LHCN-M2 (cell line): ENCODE data around the gene ACAN. TPM values are rescaled to one million over a fixed set of nuclear protein-coding genes. Genes with fewer than 3 reads are reported as not detected.

Source experiments
- DNase-seq: peaks from one replicate; pipeline ENCODE4 v3.0.0-alpha.2; 2012; ENCODE audit warnings: low read depth
- total RNA-seq: library from RNA; depleted of rRNA; stranded (reverse); fragments of >200 nt; gene quantifications from 2 replicates; pipeline ENCODE4 v1.2.3, GENCODE V29; 2014

Gene ACAN
- total RNA-seq, 1 experiment from 2014 or later = under 0.01 TPM

DNA sequence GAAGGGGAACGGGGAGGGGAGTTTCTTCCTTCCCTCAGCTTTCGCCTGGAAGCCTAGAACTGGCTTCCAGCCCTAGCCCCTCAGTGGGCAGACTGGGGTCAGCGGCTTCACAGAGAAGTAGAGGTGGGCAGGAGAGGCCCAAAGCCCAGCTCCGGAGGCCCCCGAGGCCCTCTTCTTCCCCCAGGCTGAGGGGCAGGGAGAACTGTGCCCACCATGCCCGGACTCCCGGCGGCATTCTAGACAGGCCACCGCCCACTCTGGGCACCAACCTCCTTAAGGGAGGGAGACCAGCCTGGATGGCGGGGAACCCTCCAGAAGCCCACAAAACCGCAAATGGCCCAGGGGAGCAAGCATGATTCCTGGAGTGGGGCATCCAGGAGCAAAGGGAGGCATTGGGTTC is 74.2 kb downstream of the ACAN start:
- DNase-seq = no peak

DNA sequence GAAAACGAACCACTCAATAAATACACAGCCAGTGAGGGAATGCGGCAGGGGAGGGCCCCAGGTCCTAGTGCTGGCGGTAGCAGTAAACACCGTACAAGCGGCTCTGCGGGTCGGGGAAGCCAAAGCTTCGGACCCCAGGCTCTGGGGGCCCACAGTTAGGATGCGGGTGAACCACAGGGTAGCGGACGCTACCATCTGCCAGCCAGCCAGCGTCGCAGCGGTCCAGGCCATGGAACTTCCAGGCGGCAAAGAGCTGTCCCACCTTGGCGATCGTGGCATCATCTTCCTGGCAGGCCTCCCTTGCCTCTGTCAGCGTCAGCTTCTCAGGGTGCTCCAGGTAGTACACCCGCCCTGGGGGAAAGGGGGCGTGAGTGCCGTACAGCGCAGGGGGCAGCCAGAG is 74.7 kb downstream of the ACAN start:
- DNase-seq = no peak

DNA sequence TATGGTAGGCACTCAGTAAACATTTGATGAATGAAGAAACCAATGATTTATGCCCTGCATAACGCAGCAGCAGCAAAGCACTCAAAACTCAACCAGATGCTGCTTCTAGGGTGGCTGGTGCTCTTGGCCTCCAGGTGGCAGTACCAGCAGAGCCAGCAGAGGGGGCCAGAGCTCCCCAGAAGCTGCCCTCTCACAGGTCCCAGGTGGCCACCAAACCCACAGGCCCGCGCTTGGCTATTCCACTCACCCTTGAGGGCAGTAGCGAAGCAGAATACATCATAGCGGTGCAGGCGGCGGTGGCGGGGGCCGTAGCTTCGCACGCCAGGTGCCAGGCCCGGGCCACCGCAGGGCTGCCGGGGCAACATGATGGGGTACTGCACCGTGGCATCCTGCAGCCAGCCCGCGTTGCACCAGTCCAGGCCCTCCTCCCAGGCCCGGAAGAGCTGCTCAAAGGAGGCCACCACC is 75.5 kb downstream of the ACAN start:
- DNase-seq = peak; percentile 26

DNA sequence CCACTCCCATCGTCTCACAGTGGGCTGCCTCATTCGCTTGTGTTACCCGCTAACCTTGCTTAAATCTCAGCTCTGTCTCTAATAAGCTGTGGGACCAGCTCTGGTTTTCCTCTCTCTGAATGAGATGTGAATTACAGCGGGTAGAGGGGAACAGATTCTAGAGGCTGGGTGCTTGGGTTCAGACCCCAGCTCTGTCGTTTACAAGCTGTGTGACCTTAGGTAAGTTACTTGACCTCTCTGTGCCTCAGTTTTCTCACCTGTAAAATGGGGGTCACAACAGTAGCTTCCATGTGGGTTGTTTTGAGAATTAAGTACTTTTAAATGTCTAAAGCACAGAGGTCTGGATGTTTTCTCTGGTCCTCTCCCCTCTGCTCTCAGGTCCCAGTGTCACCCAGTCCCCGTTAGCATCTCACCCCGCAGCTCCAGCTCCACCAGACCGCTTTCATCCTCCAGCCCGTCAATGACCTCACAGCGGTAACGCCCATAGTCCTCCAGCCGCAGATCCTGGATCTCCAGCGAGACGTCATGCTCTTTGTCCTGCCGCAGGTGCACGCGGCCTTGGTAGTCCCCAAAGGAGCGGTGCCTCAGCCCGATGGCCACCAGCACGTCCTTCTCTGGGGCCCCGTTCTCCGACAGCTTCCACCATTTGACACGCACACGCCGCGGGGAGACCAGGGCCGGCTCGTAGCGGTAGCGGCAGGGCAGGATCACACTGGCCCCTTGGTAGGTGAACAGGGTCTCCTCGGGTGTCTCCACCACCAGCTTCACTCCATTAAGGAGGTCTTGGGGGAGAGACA is 77.9 kb downstream of the ACAN start:
- no peak for DNase-seq

DNA sequence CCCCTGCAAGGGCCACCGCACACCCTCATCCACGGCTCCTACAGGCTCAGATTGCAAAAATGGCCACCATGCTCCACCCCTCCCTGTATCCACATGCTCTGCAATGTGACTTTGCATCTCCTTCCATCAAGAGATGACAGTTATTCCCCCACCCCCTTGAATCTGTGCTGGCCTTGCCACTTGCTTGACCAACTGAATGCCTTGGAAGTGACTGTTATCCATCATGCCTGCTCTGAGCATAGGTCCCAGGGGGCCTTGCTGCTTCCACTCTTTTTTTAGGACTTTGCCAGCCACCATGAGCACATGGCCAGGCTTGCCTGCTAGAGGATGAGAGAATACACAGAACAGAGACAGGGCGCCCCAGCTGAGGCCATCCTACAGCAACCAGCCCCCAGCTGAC is 78.5 kb downstream of the ACAN start:
- peak; percentile 40 for DNase-seq

DNA sequence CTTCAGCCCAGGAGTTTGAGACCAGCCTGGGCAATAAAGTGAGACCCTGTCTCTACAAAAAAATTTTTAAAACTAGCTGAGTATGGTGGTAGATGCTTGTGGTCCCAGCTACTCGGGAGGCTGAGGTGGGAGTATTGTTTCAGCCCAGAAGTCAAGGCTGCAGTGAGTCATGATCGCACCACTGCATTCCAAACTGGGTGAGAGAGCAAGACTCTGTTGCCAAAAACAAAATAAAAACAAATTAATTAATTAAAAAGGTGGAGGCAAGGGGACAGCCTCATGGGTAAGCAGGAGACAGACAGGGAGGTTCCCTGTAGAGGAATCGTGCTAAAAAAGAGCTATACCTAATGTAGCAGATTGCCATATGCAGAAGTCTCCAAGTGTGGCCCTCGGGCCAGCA is 79.5 kb downstream of the ACAN start:
- peak; percentile 34 for DNase-seq

DNA sequence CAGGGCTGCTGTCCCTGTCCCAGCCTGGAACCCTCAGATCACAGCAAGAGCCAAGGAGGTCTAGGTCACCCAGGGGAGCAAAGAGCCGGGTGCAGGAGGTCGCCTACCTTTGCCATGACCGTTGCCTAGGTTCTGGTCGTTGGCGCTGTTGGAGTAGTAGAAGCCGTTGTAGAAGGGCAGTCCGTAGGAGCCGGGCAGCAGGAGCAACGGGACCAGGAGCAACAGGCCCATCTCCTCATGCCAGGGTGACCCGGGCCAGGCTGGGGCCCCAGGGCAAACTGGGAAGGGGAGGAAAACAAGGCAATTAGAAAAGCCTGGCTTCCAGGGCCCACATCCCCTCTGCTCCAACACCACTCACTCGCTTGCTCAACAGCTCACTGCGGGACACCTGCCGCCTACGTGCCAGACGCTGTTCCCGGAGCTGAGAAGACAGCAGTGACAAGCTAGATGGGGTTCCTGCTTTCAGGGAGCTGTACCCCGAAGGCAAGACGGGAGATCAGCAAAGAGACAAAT is 83.9 kb downstream of the ACAN start:
- no peak for DNase-seq

DNA sequence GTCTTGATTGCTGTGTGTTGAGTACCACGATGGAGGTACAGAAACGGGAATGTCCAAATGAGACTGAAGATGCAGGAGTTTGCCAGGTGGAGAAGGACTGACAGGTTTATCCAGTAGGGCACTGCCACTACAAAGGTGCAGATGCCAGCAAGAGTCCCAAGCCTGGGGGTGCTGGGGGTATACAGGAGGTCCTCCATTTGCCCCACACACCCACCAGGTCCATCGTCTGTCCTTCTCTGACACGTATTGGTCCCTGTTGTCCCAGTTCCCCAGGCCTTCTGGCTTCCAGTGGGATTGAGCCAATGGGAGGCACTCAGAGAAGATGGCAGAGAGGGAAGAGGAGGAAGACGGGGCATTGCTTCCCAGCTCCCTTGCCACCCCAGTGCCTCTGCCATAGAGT is 85.5 kb downstream of the ACAN start:
- DNase-seq = no peak

DNA sequence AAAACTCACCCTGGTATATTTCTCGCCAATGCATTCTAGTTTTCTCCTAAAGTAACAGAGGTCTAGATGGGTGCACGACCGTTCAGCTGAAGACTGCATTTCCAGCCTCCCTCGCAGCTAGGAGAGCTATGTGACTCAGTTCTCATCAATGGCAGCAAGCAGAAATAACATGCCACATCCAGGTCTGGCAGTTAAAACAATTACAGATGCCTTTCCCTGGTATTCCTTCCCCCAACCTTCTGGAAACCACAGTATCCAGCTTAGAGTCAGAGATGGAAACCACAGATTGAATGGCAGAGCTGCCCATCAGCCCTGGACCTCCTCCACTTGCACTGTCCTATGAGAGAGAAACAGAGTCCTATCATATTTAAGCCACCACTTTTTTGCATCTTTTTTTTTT is 87.3 kb downstream of the ACAN start:
- peak; percentile 37 for DNase-seq

DNA sequence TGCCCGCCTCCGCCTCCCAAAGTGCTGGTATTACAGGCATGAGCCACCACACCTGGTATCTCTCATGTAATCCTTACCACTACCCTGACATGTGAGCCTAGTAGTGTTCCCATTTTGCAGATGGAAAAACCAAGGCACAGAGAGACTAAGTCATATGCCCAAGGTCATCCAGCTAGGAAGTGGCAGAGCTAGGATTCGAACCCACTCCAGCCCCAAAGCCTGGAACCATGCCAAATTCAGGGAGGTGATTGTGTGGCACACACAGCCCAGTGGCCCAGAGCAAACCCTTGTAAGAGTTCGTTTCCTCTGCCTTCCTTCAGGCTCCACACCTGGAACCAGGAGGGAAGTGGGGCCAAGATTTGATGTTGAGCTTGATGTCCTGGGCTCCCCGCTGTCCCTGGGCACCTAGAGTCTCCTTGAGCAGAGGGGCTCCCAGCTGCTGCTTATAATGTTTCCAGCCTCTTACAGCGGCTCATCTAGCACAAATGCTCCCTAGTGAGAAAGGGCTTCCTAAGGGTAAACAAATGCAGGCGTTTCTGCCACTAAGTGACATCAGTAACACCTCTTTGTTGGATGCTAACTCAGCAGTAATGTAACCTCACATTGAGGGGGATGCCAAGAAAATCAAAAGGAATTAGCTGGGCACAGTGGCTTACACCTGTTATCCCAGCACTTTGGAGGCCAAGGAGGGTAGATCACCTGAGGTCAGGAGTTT is 88.5 kb downstream of the ACAN start:
- DNase-seq = no peak

DNA sequence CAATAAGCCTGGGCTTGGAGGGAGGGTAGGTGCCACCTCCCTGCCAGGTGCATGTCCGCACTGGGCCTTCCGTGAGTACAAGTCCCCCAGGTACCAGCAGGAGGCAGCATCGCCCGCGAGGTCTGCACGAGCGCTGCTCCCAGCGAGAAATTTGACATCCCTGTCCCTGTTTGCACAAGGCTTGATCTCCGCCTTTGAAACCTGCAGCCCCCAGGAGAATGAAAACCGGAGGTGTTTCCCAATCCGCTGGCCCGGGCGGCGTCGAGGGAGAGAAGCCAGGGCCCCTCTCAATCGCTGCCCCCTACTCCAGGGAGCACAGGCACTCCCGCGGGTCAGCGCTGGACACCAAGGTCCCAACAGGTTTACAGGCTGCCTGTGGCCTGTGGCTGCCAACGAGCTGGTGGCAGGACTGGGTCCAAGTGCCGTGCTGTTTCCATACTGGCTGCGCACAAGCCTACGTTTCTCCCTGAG is 91.1 kb downstream of the ACAN start:
- DNase-seq = no peak

DNA sequence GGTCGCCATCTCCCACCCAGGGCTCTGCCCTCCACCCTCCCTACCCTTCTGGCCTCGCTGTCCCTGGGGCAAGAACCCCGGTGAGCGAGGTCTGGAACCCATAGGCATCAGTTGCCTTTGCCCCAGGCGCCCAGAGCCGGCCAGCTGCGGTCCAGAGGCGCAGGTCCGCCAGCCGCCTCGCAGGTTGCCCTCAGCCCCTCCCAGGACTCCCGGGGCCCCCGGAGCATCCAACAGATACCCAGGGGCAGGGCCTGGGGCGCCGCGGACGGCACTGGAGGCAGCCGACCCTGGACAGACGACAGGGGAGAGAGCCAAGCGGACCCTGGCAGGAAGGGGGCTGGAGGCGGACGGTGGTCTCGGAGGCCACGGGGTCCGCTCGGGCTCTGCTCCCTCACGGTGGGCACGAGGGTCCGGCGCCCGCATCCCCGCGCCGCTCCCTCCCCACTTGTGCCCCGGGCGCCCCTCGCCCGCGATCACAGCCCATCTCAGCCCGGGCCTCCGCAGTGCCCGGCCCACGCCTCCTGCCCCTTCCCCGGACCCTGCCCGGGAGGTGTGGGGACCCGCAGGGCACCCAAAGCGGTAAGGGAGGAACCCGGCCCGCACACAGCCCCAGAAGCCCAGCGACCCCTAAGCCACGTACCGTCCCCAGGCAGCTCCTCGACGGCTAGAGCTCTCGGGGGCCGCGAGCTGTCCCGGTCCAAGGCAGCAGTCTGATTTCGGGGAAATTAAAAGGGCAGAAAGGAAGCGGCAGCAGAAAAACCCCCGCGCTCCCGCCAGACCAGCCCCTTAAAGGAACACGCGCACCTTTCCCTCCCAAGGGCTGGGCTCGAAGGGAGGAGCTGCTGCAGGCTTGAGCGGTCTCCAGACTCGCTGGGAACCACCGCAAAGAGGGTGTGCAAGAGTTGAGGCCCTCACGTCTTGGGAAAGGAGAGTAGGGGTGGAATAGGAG is 91.9 kb downstream of the ACAN start, which contains the start of gene HAPLN3:
Gene HAPLN3, minus strand, starts transcription at position 726 of the 949 bp plus-strand sequence. CDS start 8,246 bp downstream, outside the sequence.
- no peak for DNase-seq

DNA sequence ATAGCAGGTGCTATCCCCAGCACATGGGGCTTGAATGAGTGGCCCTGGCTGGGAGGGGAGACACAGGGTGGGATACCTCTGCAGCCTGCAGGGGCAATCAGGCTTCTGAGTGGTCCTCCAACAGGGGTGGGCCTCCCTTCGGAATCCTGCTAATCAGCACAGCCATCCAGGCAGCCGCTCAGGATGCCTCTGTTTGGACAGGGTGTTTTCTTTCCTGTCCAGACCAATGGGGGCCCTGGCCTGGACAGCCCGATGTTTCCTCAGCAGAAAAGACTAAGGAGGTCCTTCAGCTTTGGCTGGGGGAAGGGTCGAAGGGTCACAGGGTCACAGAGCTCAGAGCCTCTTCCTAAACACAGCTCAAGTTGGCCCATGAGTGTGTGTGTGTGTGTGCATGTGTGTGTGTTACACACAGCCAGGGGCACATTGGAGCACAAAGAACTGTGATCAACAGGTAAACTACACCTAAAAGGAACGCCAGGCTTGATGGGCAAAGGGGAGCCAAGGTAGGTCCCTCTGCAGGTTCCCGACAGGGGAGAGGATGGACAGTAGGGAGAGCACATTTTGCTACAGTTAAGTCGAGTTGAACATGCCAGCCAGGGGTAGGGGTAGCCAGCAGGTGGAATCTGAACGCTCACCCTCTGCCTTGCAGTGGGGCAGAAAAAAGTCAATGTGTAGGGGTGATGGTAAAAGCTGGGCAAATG is 93.2 kb downstream of the ACAN start:
- no peak for DNase-seq

DNA sequence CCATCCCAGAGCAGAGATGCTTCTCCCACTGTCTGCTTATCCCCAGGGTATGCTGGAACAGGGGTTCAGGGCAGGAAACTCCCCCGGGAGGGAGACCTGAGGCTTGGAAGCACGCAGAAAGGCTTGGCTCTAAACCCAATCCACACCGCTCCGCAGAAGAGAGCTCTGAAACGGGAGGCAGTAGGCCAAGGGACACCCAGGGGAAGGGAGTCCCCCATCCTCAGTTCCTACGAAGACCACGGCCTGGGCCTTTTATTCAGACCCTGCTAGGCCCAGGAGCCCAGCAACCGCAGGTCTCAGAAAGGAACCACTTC is 93.9 kb downstream of the ACAN start:
- no peak for DNase-seq

DNA sequence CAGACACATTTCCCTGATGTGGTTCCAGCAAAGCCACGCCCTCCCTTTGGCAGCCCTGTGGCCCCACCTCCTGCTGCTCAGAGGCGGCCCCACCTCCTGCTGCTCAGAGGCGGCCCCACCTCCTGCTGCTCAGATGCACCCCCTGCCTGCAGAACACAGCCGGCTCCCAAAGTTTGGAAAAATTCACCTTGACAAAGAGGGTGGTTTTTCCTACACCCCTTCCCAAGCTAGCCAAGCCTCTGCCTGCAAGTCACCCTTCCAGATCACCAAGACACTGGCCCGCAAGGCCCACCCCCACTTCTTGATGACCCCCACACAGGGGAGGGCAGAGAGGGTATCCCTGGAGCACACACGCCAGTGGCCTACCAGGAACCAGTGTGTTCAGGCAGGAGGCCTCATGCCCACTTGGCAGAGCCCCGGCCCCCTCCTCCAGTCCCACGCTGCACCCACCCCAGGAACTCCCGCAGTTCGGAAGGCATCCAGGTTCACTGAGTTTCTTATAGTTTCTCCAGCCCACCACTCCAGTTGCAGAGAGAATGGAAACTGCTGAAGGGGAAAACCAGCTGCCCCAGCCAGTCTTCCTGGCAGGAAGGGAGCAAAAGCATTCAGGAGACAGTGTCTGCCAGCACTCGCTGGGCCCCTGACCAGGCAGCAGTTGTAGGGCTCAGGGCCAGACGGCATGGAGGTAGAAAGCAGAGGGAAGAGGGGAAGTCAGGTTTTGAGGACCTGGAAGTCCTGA is 94.4 kb downstream of the ACAN start:
- peak; percentile 78 for DNase-seq

DNA sequence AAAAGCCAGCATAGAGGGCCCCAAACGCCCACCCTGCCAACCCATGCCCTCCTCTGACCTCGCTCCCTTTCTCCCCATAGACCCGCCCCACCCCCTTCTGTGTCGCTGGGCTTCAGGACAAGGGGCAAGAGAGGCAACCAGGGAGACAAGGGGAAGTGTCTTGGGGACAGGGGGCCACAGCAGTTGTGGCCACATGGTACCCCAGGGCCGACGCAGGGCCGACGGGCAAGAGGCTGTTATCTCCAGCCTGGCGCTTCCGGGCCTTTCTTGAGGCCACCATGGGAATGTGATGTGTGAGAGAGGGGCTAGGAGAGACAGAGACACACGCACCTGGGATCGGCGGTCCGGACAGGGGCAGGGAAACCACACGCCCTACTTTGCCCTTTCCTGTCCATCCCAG is 95.5 kb downstream of the ACAN start:
- DNase-seq = no peak

DNA sequence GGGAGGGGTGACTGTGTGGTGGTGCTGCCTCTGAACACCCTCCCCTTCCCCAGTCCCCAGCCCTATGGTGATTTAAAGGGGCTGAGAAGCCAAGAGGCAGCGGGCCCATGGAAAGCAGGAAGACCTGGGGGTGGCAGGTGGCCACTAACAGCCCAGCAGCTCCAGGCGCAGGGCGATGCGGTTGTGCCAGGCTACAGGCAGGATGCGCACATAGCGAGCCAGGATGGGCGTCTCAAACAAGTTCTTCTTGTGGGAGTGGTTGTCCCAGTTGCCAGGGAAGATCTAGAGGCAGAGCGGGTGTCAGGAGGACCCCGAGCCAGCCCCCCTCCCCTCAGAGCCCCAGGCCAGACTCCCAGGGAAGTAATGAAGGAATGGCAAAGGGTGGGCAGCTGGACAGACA is 96.0 kb downstream of the ACAN start:
- no peak for DNase-seq

DNA sequence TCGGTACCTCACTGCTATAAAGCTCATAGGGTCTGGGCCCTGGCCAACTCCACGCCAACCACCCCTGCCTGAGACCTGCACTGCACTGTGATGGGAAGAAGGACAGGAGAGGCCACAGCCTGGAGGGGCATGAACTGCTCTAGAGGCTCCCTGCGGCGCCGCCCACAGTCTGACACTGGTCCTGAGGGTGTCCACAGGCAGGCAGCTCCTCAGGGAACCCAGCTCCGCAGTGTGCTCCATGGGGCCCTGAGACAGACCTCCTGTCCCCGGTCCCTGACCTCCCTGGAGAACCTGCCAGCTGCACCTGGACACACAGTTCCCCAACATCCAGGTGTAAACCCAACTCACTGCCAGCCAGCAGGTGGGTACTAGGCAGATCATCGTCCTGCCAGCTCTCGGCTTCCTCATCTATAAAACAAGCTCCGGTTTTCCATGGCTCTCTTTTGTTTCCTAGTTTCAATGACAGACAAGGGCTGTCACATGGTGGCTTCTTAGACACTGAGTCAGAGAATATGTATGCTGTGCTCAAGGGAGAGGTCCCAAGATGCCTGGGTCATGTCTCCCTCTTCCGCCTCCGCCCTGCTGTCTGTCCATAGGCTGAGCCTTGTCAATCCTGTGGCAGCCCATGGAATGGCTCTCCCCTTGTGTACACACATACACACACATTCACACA is 97.2 kb downstream of the ACAN start:
- peak; percentile 69 for DNase-seq

DNA sequence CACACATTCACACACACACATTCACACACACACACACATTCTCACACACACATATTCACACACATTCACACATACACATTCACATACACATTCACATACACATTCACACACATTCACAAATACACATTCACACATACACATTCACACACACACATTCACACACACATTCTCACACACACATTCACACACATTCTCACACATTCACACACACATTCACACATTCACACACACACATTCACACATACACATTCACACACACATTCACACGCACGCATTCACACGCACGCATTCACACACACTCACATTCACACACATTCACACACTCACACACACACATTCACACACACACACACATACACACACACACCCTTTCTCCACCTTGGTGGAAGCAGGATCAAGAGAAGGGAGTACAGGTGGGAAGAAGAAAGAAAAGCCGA is 97.8 kb downstream of the ACAN start:
- no peak for DNase-seq
